ENCODE data around the gene SCG2.

- TF ChIP-seq CTCF (IDR thresholded peaks at IDR 0.05; ENCODE audit: poor library complexity, severe bottlenecking), result no peak
- TF ChIP-seq, protein P1, sequence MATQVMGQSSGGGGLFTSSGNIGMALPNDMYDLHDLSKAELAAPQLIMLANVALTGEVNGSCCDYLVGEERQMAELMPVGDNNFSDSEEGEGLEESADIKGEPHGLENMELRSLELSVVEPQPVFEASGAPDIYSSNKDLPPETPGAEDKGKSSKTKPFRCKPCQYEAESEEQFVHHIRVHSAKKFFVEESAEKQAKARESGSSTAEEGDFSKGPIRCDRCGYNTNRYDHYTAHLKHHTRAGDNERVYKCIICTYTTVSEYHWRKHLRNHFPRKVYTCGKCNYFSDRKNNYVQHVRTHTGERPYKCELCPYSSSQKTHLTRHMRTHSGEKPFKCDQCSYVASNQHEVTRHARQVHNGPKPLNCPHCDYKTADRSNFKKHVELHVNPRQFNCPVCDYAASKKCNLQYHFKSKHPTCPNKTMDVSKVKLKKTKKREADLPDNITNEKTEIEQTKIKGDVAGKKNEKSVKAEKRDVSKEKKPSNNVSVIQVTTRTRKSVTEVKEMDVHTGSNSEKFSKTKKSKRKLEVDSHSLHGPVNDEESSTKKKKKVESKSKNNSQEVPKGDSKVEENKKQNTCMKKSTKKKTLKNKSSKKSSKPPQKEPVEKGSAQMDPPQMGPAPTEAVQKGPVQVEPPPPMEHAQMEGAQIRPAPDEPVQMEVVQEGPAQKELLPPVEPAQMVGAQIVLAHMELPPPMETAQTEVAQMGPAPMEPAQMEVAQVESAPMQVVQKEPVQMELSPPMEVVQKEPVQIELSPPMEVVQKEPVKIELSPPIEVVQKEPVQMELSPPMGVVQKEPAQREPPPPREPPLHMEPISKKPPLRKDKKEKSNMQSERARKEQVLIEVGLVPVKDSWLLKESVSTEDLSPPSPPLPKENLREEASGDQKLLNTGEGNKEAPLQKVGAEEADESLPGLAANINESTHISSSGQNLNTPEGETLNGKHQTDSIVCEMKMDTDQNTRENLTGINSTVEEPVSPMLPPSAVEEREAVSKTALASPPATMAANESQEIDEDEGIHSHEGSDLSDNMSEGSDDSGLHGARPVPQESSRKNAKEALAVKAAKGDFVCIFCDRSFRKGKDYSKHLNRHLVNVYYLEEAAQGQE (IDR thresholded peaks at IDR 0.05; ENCODE audit: borderline replicate concordance), result no peak
These were observed 15.9 kb downstream of the SCG2 start for GRCh38 chr2:223586261-223586660.
